HG03139 (cell line): ENCODE results near the gene ZNF750.

Experiments
- ATAC-seq: cut with Tn5 transposase; IDR thresholded peaks from one replicate; pipeline ENCODE4 v1.9.1; 2021; ENCODE audit not compliant: unreplicated experiment

The ZNF750 gene

GRCh38 chr17:82839617-82840292 is at the start of gene ZNF750:
Gene ZNF750, minus strand, starts transcription at chr17:82840022. Its CDS starts 7,568 bp downstream, at chr17:82832454.
- ATAC-seq = no peak

GRCh38 chr17:82888583-82889495 is 49.0 kb upstream of the ZNF750 start:
- ATAC-seq = no peak

GRCh38 chr17:82887255-82888164 is 47.7 kb upstream of the ZNF750 start:
- no peak for ATAC-seq

- ATAC-seq = no peak
These were observed 45.1 kb upstream of the ZNF750 start for GRCh38 chr17:82884970-82885353.

- ATAC-seq = no peak
These were observed 44.6 kb upstream of the ZNF750 start for GRCh38 chr17:82884341-82884969.

GRCh38 chr17:82883419-82884031 is 43.7 kb upstream of the ZNF750 start:
- ATAC-seq = no peak

- no peak for ATAC-seq
These were observed 43.0 kb upstream of the ZNF750 start for GRCh38 chr17:82882715-82883418.

- ATAC-seq = no peak
These were observed 42.3 kb upstream of the ZNF750 start for GRCh38 chr17:82881900-82882714.

- ATAC-seq = no peak
These were observed 41.6 kb upstream of the ZNF750 start for GRCh38 chr17:82881324-82881823.

- ATAC-seq = no peak
These were observed 41.0 kb upstream of the ZNF750 start for GRCh38 chr17:82880620-82881323.

GRCh38 chr17:82879241-82879640 is 39.4 kb upstream of the ZNF750 start:
- no peak for ATAC-seq

GRCh38 chr17:82878527-82878926 is 38.7 kb upstream of the ZNF750 start:
- ATAC-seq = no peak

- ATAC-seq = no peak
These were observed 37.0 kb upstream of the ZNF750 start for GRCh38 chr17:82876602-82877379.

GRCh38 chr17:82876149-82876548 is 36.3 kb upstream of the ZNF750 start:
- no peak for ATAC-seq

- ATAC-seq = no peak
These were observed 35.6 kb upstream of the ZNF750 start for GRCh38 chr17:82875407-82875856.

- no peak for ATAC-seq
These were observed 34.4 kb upstream of the ZNF750 start for GRCh38 chr17:82874011-82874835.
